HCT116 (cell line): Measurements from ENCODE around the gene SFTPA2. TPM values are rescaled to one million over a fixed set of nuclear protein-coding genes. Genes with fewer than 3 reads are reported as not detected.
"Not testable (repeated sequence)": the region's sequence is repeated elsewhere in the genome, so short reads cannot be mapped to it uniquely, and the experiment has no call there.

Experiments
- ATAC-seq: fragments of 200-7000 bp; cut with Tn5 transposase; 2 replicates; pipeline ENCODE4 v1.9.1; 2020; ENCODE audit warnings: mild to moderate bottlenecking, moderate library complexity
- BruUV-seq: library from RNA; stranded (reverse); fragments of 400-500 nt; replicated peaks from 2 replicates; lab custom pipeline; 2021; lab: Mats Ljungman, UMichigan
- CTCF ChIA-PET: fragments of 300-600 bp; sonication (Branson Sonifier 250); formaldehyde crosslinking; loops from one replicate; lab custom pipeline; 2021; ENCODE audit warnings: antibody characterized with exemption; lab: Charles Lee
- POLR2A ChIA-PET: fragments of 300-600, 350-600 bp; sonication (Branson Sonifier 250); formaldehyde crosslinking; loops from one replicate; lab custom pipeline; 2021; ENCODE audit warnings: antibody characterized with exemption; lab: Charles Lee
- RAD21 ChIA-PET, 2 experiments: fragments of 300-600 bp; sonication (Branson Sonifier 250); formaldehyde crosslinking; loops; one replicate each; lab custom pipeline; 2023; ENCODE audit warnings: low total read pairs in 2 of 2; ENCODE audit not compliant: uncharacterized antibody in 2 of 2, unreplicated experiment in 2 of 2, low non-redundant PET in 1 of 2; lab: Charles Lee
- DNase-seq: peaks from one replicate; pipeline ENCODE4 v3.0.0-alpha.2; 2010; ENCODE audit warnings: low read depth, low spot score
- H2AFZ ChIP-seq: fragments of 200-600 bp; shearing (Covaris generic), sonication (generic); 2 replicates; pipeline ENCODE4 v1.6.1; 2017; ENCODE audit warnings: low read depth, mixed run types, mixed read lengths, antibody characterized with exemption, low read length; ENCODE audit not compliant: poor library complexity, severe bottlenecking
- H3K27ac ChIP-seq: 2 replicates; pipeline ENCODE4 v1.5.1; 2012; ENCODE audit warnings: low read depth, low read length
- H3K27me3 ChIP-seq: fragments of 200-600 bp; sonication (generic); 2 replicates; pipeline ENCODE4 v1.6.1; 2016; ENCODE audit warnings: mixed run types, low read length, mixed read lengths; ENCODE audit not compliant: insufficient read depth
- H3K36me3 ChIP-seq, 2 experiments: fragments of 200-500 bp in 1 of 2; fragments of 200-600 bp in 1 of 2; sonication (Bioruptor generic) in 1 of 2; sonication (generic) in 1 of 2; 2 replicates each; pipeline versions ENCODE4 v1.5.1 to v1.6.1; 2014 to 2016; ENCODE audit warnings: low read length in 2 of 2, inconsistent platforms in 1 of 2, mixed read lengths in 1 of 2, mixed run types in 1 of 2; ENCODE audit not compliant: insufficient read depth in 2 of 2, control insufficient read depth in 1 of 2
- H3K4me1 ChIP-seq, 2 experiments: fragments of 200-600 bp in 1 of 2; sonication (generic) in 1 of 2; 2 replicates each; pipeline versions ENCODE4 v1.5.1 to v1.6.1; 2012 to 2017; ENCODE audit warnings: low read length in 2 of 2, inconsistent platforms in 1 of 2, mild to moderate bottlenecking in 1 of 2, mixed read lengths in 1 of 2, mixed run types in 1 of 2, moderate library complexity in 1 of 2; ENCODE audit not compliant: insufficient read depth in 2 of 2, control insufficient read depth in 1 of 2
- H3K4me2 ChIP-seq: fragments of 200-600 bp; sonication (generic); 2 replicates; pipeline ENCODE4 v1.6.1; 2017; ENCODE audit warnings: mixed run types, low read length, mixed read lengths
- H3K4me3 ChIP-seq, 2 experiments: fragments of 200-600 bp in 1 of 2; sonication (generic) in 1 of 2; replicated peaks in 1 of 2; 2 replicates each; pipeline ENCODE4 v1.5.1; 2011 to 2016; ENCODE audit warnings: low read length in 2 of 2, control low read depth in 1 of 2, low read depth in 1 of 2, mild to moderate bottlenecking in 1 of 2, mixed read lengths in 1 of 2, mixed run types in 1 of 2
- H3K79me2 ChIP-seq: fragments of 200-600 bp; sonication (generic); 2 replicates; pipeline ENCODE4 v1.6.1; 2017; ENCODE audit warnings: mild to moderate bottlenecking, mixed run types, low read length, moderate library complexity, mixed read lengths; ENCODE audit not compliant: insufficient read depth
- H3K9ac ChIP-seq: fragments of 200-600 bp; sonication (generic); 2 replicates; pipeline ENCODE4 v1.6.1; 2016; ENCODE audit warnings: low read length, mixed read lengths
- H3K9me2 ChIP-seq: fragments of 200-600 bp; sonication (generic), shearing (Covaris generic); 2 replicates; pipeline ENCODE4 v1.6.1; 2017; ENCODE audit warnings: mixed run types, mild to moderate bottlenecking, moderate library complexity; ENCODE audit not compliant: insufficient read depth
- H3K9me3 ChIP-seq, 2 experiments: fragments of 200-500 bp in 1 of 2; fragments of 200-600 bp in 1 of 2; sonication (Bioruptor generic) in 1 of 2; sonication (generic) in 1 of 2; 2 replicates each; pipeline ENCODE4 v1.6.1; 2014 to 2017; ENCODE audit warnings: low read length in 2 of 2, mixed read lengths in 2 of 2, inconsistent platforms in 1 of 2, low read depth in 1 of 2, mild to moderate bottlenecking in 1 of 2, mixed run types in 1 of 2, moderate library complexity in 1 of 2; ENCODE audit not compliant: control insufficient read depth in 1 of 2, insufficient read depth in 1 of 2
- H4K20me1 ChIP-seq: fragments of 200-600 bp; sonication (generic), shearing (Covaris generic); 2 replicates; pipeline ENCODE4 v1.6.1; 2017; ENCODE audit warnings: mixed run types, mild to moderate bottlenecking, moderate library complexity; ENCODE audit not compliant: insufficient read depth
- intact Hi-C: fragments of 100-400 bp; cut with micrococcal nuclease; formaldehyde crosslinking; loops from 2 replicates; pipeline ENCODE4 v1.10.0; 2022
- total RNA-seq: library from RNA; stranded (reverse); gene quantifications from one replicate; pipeline ENCODE4 v1.2.1, GENCODE V29; 2021; ENCODE audit not compliant: unreplicated experiment

Gene SFTPA2
- total RNA-seq, 1 experiment from 2014 or later = 6.9 TPM

DNA sequence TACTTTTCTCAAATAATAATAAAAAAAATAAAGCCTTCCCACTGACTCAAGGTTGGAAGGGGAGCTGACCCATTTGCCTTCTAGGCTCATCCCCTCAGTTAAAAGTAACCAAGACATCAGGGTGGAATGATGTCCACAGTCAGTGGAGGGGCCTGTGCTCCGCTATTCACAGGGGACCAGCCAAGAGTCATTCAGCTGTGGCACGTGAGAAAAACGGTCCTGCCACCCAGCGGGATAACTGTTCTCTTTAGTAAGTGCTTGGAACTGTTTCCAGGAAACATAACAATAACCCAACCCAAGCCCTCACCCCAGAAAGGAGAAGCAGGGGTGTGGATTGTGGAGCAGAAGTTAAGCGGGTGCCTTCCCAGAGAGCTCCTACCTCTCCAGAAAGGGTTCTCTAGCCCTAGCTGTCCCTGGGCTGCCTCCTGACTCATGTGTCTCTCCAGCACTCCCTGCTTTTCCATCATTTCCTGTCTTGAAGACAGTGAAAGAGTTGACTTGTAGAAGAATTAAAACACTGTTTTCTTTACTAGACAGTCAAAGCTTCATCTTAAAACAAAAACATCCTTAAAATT lies 50.2 kb downstream of the SFTPA2 start:
- RAD21 ChIA-PET, H4K20me1 ChIP-seq, CTCF ChIA-PET, H3K36me3 ChIP-seq, BruUV-seq, POLR2A ChIA-PET, H3K9ac ChIP-seq, intact Hi-C loops, H3K27ac ChIP-seq, H3K9me2 ChIP-seq, DNase-seq, H3K79me2 ChIP-seq, H3K9me3 ChIP-seq, H3K4me3 ChIP-seq, H3K4me2 ChIP-seq, H3K4me1 ChIP-seq, H2AFZ ChIP-seq: not testable (repeated sequence)
- ATAC-seq = peak; percentile 26; the same call in 1 of the 2 replicates
- H3K27me3 ChIP-seq = peaks cover 15% of the 10 kb centered on the region; the same call in 1 of the 2 replicates

GRCh38 chr10:79509306-79509933 lies 50.8 kb downstream of the SFTPA2 start:
- H3K27me3 ChIP-seq = peaks cover 15% of the 10 kb centered on the region; the same call in 1 of the 2 replicates
- H3K4me1 ChIP-seq, H3K9ac ChIP-seq, H3K36me3 ChIP-seq, POLR2A ChIA-PET, H4K20me1 ChIP-seq, H3K4me2 ChIP-seq, DNase-seq, CTCF ChIA-PET, intact Hi-C loops, H3K9me3 ChIP-seq, BruUV-seq, H3K27ac ChIP-seq, H2AFZ ChIP-seq, H3K4me3 ChIP-seq, H3K79me2 ChIP-seq, RAD21 ChIA-PET, H3K9me2 ChIP-seq: not testable (repeated sequence)
- peak; percentile 95 for ATAC-seq

DNA sequence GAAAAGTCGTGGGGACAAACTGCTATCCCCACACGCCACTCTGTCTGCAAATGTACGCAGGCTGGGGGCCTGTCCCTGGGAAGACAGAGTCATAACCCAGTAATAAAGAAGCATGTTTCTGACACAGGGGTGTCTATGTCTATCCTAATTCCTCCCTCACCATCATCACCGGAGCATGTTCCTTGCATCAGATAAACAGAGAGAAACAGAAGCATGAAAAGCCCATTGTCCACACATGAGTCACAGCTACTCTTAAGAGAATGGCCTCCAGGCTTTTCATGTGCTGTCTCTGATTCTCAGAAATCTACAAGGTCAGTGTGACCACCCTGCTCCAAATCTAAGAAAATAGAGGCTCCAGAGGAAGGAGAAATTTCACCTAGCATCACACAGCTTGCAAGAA lies 52.0 kb downstream of the SFTPA2 start:
- H3K4me1 ChIP-seq, H4K20me1 ChIP-seq, H3K4me2 ChIP-seq, CTCF ChIA-PET, POLR2A ChIA-PET, H3K27ac ChIP-seq, DNase-seq, RAD21 ChIA-PET, H3K4me3 ChIP-seq, ATAC-seq, BruUV-seq, H3K9me3 ChIP-seq, H3K9me2 ChIP-seq, H3K9ac ChIP-seq, intact Hi-C loops, H2AFZ ChIP-seq, H3K79me2 ChIP-seq, H3K36me3 ChIP-seq: not testable (repeated sequence)
- H3K27me3 ChIP-seq = peaks cover 19% of the 10 kb centered on the region; the same call in 1 of the 2 replicates
